AG08396 (cell line): ENCODE data around the gene GPBP1.
"Not testable (repeated sequence)": the region's sequence is repeated elsewhere in the genome, so short reads cannot be mapped to it uniquely, and the experiment has no call there.

Experiments used
- DNase-seq: peaks from one replicate; pipeline ENCODE4 v3.0.0; 2012; ENCODE audit warnings: low spot score, mixed read lengths

The GPBP1 gene

DNA sequence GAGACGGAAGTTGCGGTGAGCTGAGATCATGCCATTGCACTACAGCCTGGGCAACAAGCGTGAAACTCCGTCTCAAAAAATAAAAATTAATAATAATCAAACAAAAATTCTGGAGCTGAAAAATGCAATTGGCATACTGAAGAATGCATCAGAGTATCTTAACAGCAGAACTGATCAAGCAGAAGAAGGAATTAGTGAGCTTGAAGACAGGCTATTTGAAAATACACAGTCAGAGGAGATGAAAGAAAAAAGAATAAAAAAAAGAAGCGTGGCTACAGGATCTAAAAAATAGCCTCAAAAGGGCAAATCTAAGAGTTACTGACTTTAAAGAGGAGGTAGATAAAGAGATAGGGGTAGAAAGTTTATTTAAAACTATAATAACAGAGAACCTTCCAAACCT is 111.2 kb downstream of the GPBP1 start:
- DNase-seq, result not testable (repeated sequence)

DNA sequence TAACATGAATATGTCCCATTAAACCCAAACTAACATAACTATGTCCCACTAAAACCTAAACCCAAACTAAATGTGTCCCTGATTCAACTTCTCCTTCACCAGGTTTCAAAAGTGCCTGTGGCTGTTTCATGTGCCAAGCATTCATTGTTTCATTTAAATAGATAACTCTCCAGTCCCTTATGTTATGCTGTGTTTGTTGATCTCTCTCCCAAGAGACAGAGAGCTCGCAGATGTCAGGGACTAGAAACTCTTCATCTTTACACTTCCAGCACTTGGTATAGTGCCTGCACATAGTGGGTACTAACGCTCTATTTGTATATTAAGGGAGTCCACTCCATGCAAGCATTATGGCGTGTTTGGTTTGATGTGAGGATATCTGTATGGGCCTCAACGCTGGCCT is 118.0 kb downstream of the GPBP1 start:
- no peak for DNase-seq

DNA sequence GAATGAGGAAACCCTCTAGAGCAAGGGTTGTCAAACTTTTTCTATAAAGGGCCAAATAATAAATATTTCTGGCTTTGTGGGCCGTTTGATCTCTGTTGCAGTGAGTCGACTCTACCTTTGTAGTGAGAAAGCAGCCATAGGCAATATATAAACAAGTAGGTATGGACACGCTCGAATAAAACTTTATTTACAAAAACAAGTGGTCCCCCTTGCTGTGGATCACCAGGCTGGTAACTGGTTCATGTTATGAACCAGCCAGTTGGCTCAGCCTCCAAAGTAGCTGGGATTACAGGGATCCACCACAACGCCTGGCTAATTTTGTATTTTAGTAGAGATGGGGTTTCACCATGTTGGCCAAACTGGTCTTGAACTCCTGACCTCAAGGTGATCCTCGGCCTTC is 118.5 kb downstream of the GPBP1 start:
- no peak for DNase-seq

DNA sequence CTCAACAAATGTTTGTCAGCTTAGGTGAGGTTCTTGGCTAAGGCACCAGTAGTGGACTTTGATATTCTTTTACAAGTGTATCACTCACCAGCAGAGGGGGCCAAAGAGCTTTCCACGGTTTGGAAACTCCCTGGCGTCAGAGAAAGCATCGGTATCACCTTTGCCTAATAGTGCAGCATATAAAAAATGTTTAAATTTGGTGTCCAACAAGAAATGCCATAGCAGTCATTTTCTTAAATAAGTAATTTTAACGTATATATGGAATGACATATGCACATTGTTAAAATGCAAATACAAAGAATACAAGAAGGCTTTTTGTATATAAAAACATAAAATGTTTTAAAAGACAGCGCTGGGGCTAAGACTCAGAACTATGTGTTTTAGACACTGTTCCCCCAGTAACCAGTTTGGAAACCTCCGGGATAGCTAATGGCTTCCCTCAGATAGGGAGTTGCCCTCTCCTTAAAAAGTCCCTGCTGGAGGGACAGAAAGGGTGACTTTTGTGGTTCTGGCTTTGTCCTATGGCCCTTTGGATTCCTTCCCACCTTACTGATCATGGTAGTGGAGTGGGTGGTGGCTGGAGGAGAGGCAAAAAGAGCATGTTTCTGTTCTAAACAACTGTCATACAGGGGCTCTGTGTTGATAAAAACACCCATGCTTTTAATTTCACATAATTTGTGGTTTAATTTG is 124.6 kb downstream of the GPBP1 start:
- peak; percentile 56 for DNase-seq

DNA sequence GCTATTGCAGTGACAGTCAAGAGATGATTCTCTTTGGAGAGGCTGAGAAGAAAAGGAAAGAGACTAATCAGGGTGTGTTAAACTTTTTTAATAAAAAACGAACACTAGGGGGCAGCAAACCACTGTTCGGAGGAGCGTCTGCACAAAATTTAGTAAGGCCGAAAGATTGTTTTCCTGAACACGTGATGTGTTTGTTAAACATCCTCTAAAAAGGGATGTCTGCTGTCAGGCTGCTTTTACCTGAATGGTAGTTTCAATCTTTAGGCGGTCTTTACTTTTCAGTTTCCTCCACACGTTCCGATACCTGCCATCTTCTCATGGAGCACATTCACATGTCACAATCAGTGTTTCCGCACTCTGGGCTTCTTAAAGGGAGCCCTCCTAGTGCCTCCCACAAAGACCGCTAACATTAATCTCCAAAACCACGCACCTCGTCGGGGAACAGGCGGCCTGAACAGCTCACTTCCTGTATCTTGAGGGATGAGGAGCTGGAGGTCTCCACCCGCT is 125.2 kb downstream of the GPBP1 start:
- peak; percentile 47 for DNase-seq

DNA sequence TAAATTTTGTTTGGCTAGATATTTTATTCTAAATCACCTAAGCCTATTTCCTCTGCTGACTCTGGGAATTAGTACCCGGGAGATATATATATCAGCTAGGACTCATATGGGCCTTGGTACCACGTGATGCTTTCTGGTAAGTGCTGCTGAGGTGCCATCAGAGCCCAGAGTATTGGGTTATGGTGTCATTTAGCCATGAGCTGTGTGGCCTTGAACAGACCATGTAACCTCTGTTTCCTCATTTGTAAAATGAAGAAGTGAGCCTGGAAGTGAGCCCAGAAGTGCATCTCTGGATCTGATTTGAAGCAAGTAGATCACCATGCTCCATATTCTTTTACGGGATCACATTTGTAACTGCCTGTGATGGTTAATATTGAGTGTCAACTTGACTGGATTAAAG is 126.1 kb downstream of the GPBP1 start:
- no peak for DNase-seq

DNA sequence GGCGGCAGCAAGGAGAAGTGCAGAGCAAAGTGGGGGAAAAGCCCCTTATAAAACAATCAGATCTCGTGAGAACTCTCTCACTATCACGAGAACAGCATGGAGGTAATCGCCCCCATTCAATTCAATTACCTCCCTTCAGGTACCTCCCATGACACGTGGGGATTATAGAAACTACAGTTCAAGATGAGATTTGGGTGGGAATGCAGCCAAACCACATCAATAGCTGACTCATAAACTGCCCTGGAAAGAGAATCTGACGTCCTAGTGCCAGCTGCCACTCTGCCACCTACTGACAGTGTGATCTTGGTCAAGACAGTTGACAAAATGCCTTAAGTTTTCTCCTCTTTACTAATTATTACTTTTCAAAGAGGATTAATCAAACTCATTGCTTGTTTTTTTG is 128.3 kb downstream of the GPBP1 start:
- no peak for DNase-seq

DNA sequence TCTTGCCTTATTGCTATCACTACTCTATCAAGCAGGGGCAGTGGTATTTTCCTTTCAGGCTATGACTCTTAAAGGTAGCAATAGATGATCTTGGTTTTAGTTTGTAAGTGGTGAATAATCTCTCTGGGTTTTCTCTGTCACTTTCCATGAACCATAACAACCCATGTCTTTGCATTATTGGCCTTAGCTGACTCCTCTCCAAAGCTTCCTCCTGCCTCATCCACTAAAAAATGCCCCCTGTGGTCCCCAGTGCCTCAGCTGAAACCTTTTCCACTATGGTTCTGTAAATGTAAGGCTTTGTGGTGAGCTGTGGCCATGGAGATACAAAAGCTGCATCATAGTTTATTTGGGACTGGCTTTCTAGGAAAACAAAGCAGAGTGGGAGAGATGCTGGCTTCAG is 128.8 kb downstream of the GPBP1 start:
- DNase-seq, result no peak

DNA sequence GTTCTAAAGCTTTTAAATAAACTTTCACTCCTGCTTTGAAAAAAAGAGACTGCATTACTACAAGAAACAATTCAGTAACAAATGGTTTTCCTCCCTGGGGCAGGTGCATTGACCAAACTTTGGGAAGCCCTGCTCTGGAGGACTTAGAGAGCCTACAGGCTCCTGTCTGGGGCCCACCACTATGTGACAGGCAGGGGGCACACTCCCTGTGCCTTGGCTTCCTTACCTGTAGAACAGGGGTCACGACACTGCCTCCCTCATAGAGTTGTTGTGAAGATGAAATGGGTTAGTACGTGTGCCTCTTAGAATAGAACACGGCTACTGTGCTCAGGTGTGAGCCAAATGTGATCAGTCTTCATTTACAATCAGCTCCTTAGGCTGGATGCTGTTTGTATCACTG is 130.1 kb downstream of the GPBP1 start:
- DNase-seq, result no peak

DNA sequence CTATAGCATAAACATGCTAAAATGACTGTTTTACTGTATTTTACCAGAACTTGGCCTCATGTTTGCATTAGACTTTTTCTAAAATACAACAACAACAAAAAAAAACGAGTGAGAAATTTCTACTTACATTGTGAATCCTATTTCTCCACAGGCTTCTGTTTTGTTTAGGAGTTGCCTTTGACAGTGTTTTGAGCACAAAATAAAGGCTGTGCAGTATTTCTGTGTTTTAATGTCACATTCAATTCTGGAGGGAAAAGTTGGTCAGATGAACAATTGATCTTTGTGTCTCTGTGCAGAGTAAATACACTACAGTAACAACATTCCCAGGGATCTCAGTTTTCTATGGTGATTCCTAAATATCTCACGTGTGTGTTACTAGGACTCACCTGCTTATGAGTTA is 131.1 kb downstream of the GPBP1 start:
- no peak for DNase-seq

DNA sequence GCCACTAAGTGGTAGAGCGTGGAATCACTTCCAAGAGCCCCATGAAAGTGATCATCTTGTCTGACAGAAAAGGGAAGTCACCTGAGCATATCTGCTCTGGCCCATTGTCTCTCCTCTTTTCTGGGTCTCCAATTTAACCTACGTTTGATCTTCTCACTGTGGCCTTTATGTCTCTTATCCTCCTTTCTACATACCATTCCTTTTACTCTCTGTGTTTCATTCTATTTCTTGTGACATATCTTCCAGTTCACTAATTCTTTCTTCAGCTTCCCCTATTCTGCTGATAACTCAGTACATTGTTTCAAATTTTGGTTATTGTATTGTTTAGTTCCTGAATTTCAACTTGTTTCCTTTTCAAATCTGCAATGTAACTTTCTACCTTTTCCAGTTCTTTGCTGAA is 132.5 kb downstream of the GPBP1 start:
- no peak for DNase-seq

DNA sequence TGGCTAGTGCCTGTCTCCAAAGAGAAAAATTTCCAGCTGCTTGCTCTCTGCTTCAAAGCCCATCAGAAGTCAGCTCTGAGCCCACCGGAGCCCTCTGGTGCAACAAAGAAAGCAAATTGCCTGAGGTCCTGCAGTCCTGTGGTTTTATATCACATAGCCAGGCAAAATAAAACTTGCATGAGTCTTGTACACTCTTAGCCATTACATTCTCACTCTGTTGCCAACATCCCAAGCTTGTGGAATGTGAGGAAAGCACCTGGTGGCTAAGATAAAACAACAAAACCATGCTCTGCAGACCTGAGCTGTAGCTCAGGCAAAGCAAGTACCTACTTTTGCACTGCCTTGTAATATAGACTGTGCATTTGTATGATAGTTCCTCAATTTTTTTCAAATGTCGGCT is 133.7 kb downstream of the GPBP1 start:
- no peak for DNase-seq

DNA sequence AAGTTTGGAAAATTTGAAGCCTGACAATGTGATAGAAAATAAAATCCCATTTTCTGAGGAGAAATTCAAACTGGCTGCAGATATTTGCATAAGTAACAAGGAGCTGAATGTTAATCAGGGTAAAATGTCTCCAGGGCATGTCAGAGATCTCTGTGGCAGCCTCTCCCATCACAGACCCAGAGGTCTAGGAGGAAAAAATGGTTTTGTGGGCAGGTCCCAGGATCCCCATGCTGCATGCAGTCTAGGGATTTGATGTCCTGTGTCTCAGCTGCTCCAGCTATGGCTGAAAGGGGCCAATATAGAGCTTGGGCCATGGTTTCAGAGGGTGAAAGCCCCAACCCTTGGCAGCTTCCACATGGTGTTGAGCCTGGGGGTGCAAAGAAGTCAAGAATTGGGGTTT is 135.2 kb downstream of the GPBP1 start:
- DNase-seq, result not testable (repeated sequence)

DNA sequence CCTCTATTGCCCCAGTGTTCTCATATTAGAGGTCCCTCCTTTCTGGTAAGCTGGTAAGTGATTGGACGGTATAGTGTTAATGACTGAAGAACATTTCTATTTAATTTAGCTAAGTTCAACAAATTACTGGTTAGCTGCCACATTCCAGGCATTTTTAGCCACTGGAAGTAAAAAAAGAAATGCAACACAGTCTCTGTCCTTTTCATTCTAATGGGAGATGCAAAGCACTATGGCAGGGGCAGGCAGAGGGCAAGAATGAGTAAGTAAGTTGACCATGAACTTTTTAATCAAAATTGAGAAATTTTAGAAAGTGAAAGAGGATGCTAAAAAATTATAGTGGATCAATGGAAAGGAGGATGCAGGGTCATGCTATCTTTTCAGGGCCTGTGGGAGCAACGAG is 137.4 kb downstream of the GPBP1 start:
- DNase-seq, result no peak

DNA sequence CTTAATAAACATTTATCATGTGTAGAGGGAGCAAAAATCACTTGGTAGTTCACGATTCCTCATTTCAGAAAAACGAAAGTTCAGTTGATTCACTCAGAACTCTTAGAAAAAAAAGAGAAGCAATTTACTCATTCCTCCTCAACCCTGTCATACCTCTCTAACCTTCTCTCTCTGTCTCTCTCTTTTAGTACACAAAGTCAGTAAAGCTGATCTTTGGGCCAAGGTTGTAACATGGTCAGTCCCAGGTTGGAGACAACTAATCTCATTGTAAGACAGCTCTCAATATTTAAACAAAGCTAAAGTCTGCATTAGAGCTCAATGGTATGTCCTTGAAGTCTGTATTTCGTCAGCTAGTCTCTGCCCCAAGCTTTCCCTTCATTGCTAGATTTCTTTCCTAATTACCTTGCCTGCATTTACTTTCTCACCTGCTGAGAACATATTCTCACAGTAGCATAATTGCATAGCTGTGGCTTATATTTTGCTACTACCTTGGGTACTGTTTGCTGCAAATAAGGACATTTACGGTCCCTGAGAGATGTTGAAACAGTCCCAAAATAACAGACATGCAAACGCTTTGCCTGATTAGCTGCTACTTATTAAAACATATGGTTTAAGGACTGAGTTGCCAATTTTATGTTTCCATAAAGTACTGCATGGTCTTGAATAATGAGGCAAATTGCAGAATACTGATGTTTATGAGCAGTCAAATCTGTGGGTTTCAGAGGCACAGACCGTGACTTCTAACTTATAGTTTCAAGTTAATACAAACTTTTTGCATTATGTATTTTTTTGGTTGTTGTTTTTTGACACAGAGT is 138.3 kb downstream of the GPBP1 start:
- no peak for DNase-seq

DNA sequence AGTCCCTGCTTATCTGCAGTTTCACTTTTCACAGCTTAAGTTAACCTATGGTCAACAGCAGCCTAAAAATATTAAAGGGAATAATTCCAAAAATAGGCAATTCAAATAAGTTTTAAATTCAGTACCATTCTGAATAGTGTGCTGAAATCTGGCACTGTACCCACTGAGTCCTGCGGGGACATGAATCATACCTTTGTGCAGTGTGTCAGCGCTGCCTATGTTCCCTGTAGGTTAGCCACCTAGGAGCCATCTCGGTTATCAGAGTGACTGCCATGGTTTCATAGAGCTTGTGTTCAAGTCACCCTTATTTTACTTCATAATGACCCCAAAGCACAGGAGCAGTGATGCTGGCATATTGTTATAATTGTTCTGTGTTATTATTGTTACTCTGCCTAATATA is 139.9 kb downstream of the GPBP1 start:
- DNase-seq, result no peak
